ENCODE results near the gene GPATCH1. TPM values are rescaled to one million over a fixed set of nuclear protein-coding genes. Genes with fewer than 3 reads are reported as not detected.
"Not testable (repeated sequence)": the region's sequence is repeated elsewhere in the genome, so short reads cannot be mapped to it uniquely, and the experiment has no call there.

The GPATCH1 gene
- total RNA-seq, 2 donors from 2014 or later, result 11.6 to 18.9 TPM

GRCh38 chr19:33159149-33159548 lies 78.2 kb downstream of the GPATCH1 start:
- DNase-seq (no peak), ATAC-seq (replicated peaks in 1 of 2) (no peak)
- Mint-ChIP-seq H3K27me3 (ENCODE audit: low read depth) (no peaks in the 10 kb centered on the region), H3K27ac (no peak overlapping the region), H3K9me3 (peaks cover 0 to 4% of the 10 kb centered on the region in 2 donors), H3K36me3 (ENCODE audit: insufficient read depth in 2 of 2) (peaks cover 0 to 1% of the 10 kb centered on the region in 2 donors), H3K4me3 (no peak overlapping the region), H3K4me1 (ENCODE audit: low read depth) (peaks cover 33% of the 10 kb centered on the region)

DNA sequence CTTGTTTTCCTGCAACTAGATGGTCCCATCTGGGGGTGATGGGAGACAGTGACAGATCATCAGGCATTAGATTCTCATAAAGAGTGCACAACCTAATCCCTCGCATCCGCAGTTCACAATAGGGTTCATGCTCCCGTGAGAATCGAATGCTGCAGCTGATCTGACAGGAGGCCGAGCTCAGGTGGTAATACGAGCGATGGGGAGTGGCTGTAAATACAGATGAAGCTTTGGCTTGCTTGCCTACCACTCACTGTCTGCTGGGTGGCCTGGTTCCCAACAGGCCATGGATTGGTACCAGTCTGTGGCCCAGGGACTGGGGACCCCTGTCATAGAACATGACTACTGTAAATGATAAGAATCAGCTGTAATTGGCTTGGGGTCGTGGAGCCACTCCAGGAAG lies 78.9 kb downstream of the GPATCH1 start:
- ATAC-seq (replicated peaks in 1 of 2) (no peak), DNase-seq (no peak)
- Mint-ChIP-seq H3K27me3 (ENCODE audit: low read depth) (no peaks in the 10 kb centered on the region), H3K9me3 (peaks cover 0 to 4% of the 10 kb centered on the region in 2 donors), H3K27ac (no peak overlapping the region), H3K36me3 (ENCODE audit: insufficient read depth in 2 of 2) (peaks cover 0 to 1% of the 10 kb centered on the region in 2 donors), H3K4me1 (ENCODE audit: low read depth) (peaks cover 33% of the 10 kb centered on the region), H3K4me3 (peak overlapping the region; percentile 52 to 78)

DNA sequence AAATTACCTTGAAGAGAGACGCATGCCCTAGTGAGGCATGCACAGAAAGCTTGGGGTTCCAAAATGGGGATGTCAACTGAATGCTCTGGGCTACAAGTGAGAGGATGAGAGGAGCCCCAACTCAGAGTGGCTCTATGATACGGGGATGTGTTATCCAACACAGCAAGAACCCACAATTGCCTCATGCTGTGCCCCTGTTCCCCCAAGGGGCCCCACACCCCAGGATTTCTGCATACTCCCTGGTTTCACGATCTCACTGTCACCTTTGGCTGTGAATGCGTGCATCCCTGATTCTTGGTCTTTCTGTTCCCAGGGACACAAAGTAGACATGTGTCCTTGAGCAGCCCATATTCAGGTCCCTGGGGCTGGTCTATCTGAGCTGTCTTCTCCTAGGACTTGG lies 80.2 kb downstream of the GPATCH1 start:
- H3K4me3 Mint-ChIP-seq, result no peak overlapping the region
- peaks cover 0 to 1% of the 10 kb centered on the region in 2 donors for H3K36me3 Mint-ChIP-seq (ENCODE audit: insufficient read depth in 2 of 2)
- peaks cover 33% of the 10 kb centered on the region for H3K4me1 Mint-ChIP-seq (ENCODE audit: low read depth)
- H3K9me3 Mint-ChIP-seq, result peaks cover 0 to 4% of the 10 kb centered on the region in 2 donors
- no peaks in the 10 kb centered on the region for H3K27me3 Mint-ChIP-seq (ENCODE audit: low read depth)
- DNase-seq, result no peak
- no peak overlapping the region for H3K27ac Mint-ChIP-seq
- ATAC-seq (replicated peaks in 1 of 2), result no peak

- H3K9me3 Mint-ChIP-seq, result peaks cover 3 to 7% of the 10 kb centered on the region in 2 donors
- DNase-seq, result no peak
- no peak overlapping the region for H3K27ac Mint-ChIP-seq
- H3K27me3 Mint-ChIP-seq (ENCODE audit: low read depth), result no peaks in the 10 kb centered on the region
- no peak overlapping the region for H3K4me3 Mint-ChIP-seq
- no peak for ATAC-seq (replicated peaks in 1 of 2)
- H3K36me3 Mint-ChIP-seq (ENCODE audit: insufficient read depth in 2 of 2), result peaks cover 6 to 8% of the 10 kb centered on the region in 2 donors
- peaks cover 27% of the 10 kb centered on the region for H3K4me1 Mint-ChIP-seq (ENCODE audit: low read depth)
These were observed 82.5 kb downstream of the GPATCH1 start for GRCh38 chr19:33163481-33163880.

GRCh38 chr19:33166037-33166436 lies 85.1 kb downstream of the GPATCH1 start:
- H3K27ac Mint-ChIP-seq; H3K27me3 Mint-ChIP-seq (ENCODE audit: low read depth); H3K4me3 Mint-ChIP-seq; H3K9me3 Mint-ChIP-seq; DNase-seq: not testable (repeated sequence)
- Mint-ChIP-seq H3K36me3 (ENCODE audit: insufficient read depth in 2 of 2) (peaks cover 7 to 14% of the 10 kb centered on the region in 2 donors), H3K4me1 (ENCODE audit: low read depth) (peaks cover 10% of the 10 kb centered on the region)
- peak in 1 of 2 donors; percentile 13 for ATAC-seq (replicated peaks in 1 of 2)

GRCh38 chr19:33167438-33167837 lies 86.5 kb downstream of the GPATCH1 start:
- Mint-ChIP-seq H3K9me3 (peaks cover 3 to 9% of the 10 kb centered on the region in 2 donors), H3K4me1 (ENCODE audit: low read depth) (peaks cover 3% of the 10 kb centered on the region), H3K4me3 (no peak overlapping the region), H3K27ac (no peak overlapping the region), H3K27me3 (ENCODE audit: low read depth) (no peaks in the 10 kb centered on the region), H3K36me3 (ENCODE audit: insufficient read depth in 2 of 2) (peaks cover 8 to 14% of the 10 kb centered on the region in 2 donors)
- no peak for DNase-seq
- no peak for ATAC-seq (replicated peaks in 1 of 2)

GRCh38 chr19:33168528-33168927 lies 87.5 kb downstream of the GPATCH1 start:
- ATAC-seq (replicated peaks in 1 of 2) (no peak), DNase-seq (no peak)
- H3K4me1 Mint-ChIP-seq (ENCODE audit: low read depth), result peaks cover 9% of the 10 kb centered on the region
- H3K27ac Mint-ChIP-seq, result no peak overlapping the region
- no peaks in the 10 kb centered on the region for H3K27me3 Mint-ChIP-seq (ENCODE audit: low read depth)
- H3K4me3 Mint-ChIP-seq, result no peak overlapping the region
- peaks cover 3 to 9% of the 10 kb centered on the region in 2 donors for H3K9me3 Mint-ChIP-seq
- H3K36me3 Mint-ChIP-seq (ENCODE audit: insufficient read depth in 2 of 2), result peaks cover 9 to 14% of the 10 kb centered on the region in 2 donors

DNA sequence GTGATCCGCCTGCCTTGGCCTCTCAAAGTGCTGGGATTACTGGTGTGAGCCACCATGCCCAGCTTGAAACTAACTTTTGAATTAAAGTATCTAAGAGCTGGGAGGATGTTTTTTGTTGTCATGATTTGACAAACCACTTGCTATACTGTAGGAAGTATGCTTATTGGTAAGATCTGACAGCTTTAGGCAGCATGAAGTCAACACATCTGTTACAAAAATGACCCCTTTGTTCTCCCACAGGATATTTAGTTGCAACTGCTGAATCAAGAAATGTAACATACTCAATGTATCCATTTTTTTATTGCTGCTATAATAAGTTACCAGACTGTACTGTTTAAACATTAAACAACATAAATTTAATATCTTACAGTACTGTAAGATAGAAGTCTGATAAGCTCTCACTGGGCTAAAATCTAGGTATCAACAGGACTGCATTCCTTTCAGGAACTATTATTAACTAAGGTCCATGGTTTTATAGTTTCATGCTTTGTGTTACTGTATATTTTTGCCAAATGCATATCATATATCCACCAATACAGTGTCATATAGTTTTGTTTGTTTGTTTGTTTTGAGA lies 90.3 kb downstream of the GPATCH1 start:
- no peaks in the 10 kb centered on the region for H3K27me3 Mint-ChIP-seq (ENCODE audit: low read depth)
- peaks cover 3 to 9% of the 10 kb centered on the region in 2 donors for H3K9me3 Mint-ChIP-seq
- H3K36me3 Mint-ChIP-seq (ENCODE audit: insufficient read depth in 2 of 2), result peaks cover 9 to 14% of the 10 kb centered on the region in 2 donors
- DNase-seq (no peak), ATAC-seq (replicated peaks in 1 of 2) (no peak)
- H3K4me3 Mint-ChIP-seq, result no peak overlapping the region
- peaks cover 28% of the 10 kb centered on the region for H3K4me1 Mint-ChIP-seq (ENCODE audit: low read depth)
- H3K27ac Mint-ChIP-seq, result no peak overlapping the region

DNA sequence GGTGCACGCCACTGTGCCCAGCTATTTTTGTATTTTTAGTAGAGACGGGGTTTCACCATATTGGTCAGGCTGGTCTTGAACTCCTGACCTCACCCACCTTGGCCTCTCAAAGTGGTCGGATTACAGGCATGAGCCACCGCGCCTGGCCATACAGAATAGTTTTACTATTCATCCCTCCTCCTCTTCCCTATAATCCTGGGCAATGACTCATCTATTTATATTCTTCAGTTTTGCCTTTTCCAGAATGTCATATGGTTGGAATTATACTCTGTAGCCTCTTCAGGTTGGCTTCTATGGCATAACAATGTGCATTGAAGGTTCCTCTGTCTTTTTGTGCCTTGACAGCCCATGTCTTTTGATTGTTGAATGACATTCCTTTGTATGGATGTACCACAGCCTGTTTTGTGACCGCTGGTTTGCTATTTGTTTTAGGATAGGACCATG lies 91.0 kb downstream of the GPATCH1 start:
- no peak for ATAC-seq (replicated peaks in 1 of 2)
- peaks cover 12 to 14% of the 10 kb centered on the region in 2 donors for H3K36me3 Mint-ChIP-seq (ENCODE audit: insufficient read depth in 2 of 2)
- no peaks in the 10 kb centered on the region for H3K27me3 Mint-ChIP-seq (ENCODE audit: low read depth)
- peaks cover 3 to 9% of the 10 kb centered on the region in 2 donors for H3K9me3 Mint-ChIP-seq
- DNase-seq, result no peak
- H3K4me3 Mint-ChIP-seq, result no peak overlapping the region
- peaks cover 32% of the 10 kb centered on the region for H3K4me1 Mint-ChIP-seq (ENCODE audit: low read depth)
- no peak overlapping the region for H3K27ac Mint-ChIP-seq

- H3K27me3 Mint-ChIP-seq (ENCODE audit: low read depth), result peaks cover 1% of the 10 kb centered on the region
- no peak overlapping the region for H3K4me3 Mint-ChIP-seq
- DNase-seq (no peak), ATAC-seq (replicated peaks in 1 of 2) (no peak)
- peaks cover 46% of the 10 kb centered on the region for H3K4me1 Mint-ChIP-seq (ENCODE audit: low read depth)
- peaks cover 2 to 7% of the 10 kb centered on the region in 2 donors for H3K36me3 Mint-ChIP-seq (ENCODE audit: insufficient read depth in 2 of 2)
- H3K9me3 Mint-ChIP-seq, result peaks cover 0 to under 1% of the 10 kb centered on the region in 2 donors
- H3K27ac Mint-ChIP-seq, result no peak overlapping the region
These were observed 93.2 kb downstream of the GPATCH1 start for GRCh38 chr19:33174186-33174585.

- Mint-ChIP-seq H3K36me3 (ENCODE audit: insufficient read depth in 2 of 2) (peaks cover 0 to 7% of the 10 kb centered on the region in 2 donors), H3K4me1 (ENCODE audit: low read depth) (peaks cover 49% of the 10 kb centered on the region), H3K9me3 (no peaks in the 10 kb centered on the region), H3K4me3 (peak overlapping the region; percentile 93 to 96), H3K27me3 (ENCODE audit: low read depth) (peaks cover 4% of the 10 kb centered on the region), H3K27ac (no peak overlapping the region)
- ATAC-seq (replicated peaks in 1 of 2), result no peak
- no peak for DNase-seq
These were observed 94.3 kb downstream of the GPATCH1 start for GRCh38 chr19:33175156-33175782.

DNA sequence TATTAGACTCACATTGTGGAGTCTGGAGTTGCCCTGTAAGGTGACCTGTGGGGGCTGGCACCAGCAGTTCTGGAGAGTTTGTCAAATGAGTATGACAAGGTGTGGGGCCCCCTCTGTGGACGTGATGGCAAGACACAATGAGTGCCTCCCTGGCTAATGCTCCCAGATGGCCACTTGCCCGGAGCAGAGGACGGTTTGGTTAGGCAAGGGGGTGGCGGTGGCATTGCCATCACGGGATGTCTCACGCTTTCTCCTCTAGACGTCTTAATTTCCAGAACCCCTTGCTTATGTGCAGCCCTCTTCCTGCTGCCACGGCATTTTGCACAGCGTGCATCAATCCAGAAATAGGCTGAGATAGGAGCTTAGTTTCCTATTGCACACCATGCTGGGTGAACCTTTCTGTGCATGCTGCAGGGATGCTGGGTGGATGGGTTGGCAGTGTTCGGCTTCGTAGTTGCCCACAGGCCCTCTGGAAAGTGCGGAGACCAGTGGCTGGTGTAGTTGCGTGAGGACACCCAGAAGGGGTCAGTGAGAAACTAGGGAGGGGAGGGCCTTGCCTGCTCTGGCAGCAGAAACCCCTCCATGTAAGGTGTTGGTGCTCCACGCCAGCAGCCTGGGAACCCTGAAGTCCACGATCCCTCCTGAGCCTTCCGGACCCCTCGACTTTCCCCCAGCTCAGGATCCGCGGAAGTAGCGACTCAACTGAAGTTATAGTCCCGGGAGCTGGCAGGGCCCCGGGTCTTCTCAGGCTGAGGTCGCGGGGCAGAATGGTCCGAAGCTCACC lies 95.1 kb downstream of the GPATCH1 start:
- ATAC-seq (replicated peaks in 1 of 2), result no peak

More for the DNA sequence above, 95.1 kb downstream of the GPATCH1 start:
- peak overlapping the region; percentile 93 to 96 for H3K4me3 Mint-ChIP-seq
- H3K9me3 Mint-ChIP-seq, result no peaks in the 10 kb centered on the region
- peaks cover 4% of the 10 kb centered on the region for H3K27me3 Mint-ChIP-seq (ENCODE audit: low read depth)
- H3K36me3 Mint-ChIP-seq (ENCODE audit: insufficient read depth in 2 of 2), result peaks cover 0 to 7% of the 10 kb centered on the region in 2 donors
- no peak for DNase-seq
- H3K4me1 Mint-ChIP-seq (ENCODE audit: low read depth), result peaks cover 49% of the 10 kb centered on the region
- peak overlapping the region; percentile 100 for H3K27ac Mint-ChIP-seq

Measured in activated T-cell treated with anti-CD3 and anti-CD28 coated beads, Interleukin-2, amount 50 U/mL, for 72 hours (primary cell).